Glutamatergic neuron (in vitro differentiated cells): ENCODE data around the gene MAGI1. TPM values are rescaled to one million over a fixed set of nuclear protein-coding genes. Genes with fewer than 3 reads are reported as not detected.

Source experiments
- DNase-seq: peaks from one replicate; pipeline ENCODE4 v3.0.0; 2022
- H3K27ac Mint-ChIP-seq: one replicate; pipeline ENCODE4 v1.8.0; 2020; ENCODE audit warnings: mild to moderate bottlenecking, mixed read lengths, inconsistent platforms; ENCODE audit not compliant: unreplicated experiment
- H3K27me3 Mint-ChIP-seq: one replicate; pipeline ENCODE4 v1.8.0; 2020; ENCODE audit warnings: mild to moderate bottlenecking, moderate library complexity, mixed read lengths, inconsistent platforms; ENCODE audit not compliant: unreplicated experiment
- H3K36me3 Mint-ChIP-seq: one replicate; pipeline ENCODE4 v1.8.0; 2020; ENCODE audit warnings: mild to moderate bottlenecking, mixed read lengths, inconsistent platforms; ENCODE audit not compliant: unreplicated experiment
- H3K4me1 Mint-ChIP-seq: one replicate; pipeline ENCODE4 v1.8.0; 2020; ENCODE audit warnings: mild to moderate bottlenecking, low read depth, mixed read lengths, inconsistent platforms; ENCODE audit not compliant: unreplicated experiment
- H3K4me3 Mint-ChIP-seq: one replicate; pipeline ENCODE4 v1.8.0; 2020; ENCODE audit warnings: mild to moderate bottlenecking, mixed read lengths, inconsistent platforms; ENCODE audit not compliant: unreplicated experiment
- H3K9me3 Mint-ChIP-seq: one replicate; pipeline ENCODE4 v1.8.0; 2020; ENCODE audit warnings: mild to moderate bottlenecking, moderate library complexity, mixed read lengths, inconsistent platforms; ENCODE audit not compliant: unreplicated experiment
- CTCF ChIP-seq: fragments of 200-600 bp; sonication (generic); IDR thresholded peaks from one replicate; pipeline ENCODE4 v1.5.0; 2021; ENCODE audit not compliant: partially characterized antibody, unreplicated experiment
- total RNA-seq: library from RNA; stranded (reverse); fragmentation: NEBNext Ultra II Directional; extraction: Animal tissue kit (Norgen Biotek cat#: 25700); gene quantifications from one replicate; pipeline ENCODE4 v1.2.1, GENCODE V29; 2021; ENCODE audit not compliant: unreplicated experiment

Gene MAGI1
- total RNA-seq, 1 donor from 2014 or later = 46.5 TPM

DNA sequence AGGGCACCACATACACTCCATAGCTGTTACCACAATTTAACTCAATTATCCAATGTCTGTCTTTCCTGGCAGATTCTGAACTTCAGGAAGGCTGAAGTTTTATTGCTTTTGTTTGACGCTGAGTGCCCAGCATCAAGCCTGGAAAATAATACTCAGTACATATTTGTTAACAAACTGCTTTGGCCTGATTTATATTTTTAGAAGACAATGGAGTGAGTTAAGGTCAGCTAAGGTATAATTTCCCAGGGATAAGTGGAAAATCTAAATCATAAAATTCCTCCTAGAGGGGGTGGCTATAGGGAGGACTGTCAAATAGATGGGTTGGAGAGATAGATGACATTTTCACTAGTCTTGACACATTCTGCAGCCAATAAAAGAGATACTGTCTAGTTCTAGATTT, 691.6 kb downstream of the MAGI1 start:
- DNase-seq = no peak
- no peak for TF ChIP-seq CTCF
- Mint-ChIP-seq H3K4me3 (no peak overlapping the region), H3K4me1 (no peaks in the 10 kb centered on the region), H3K36me3 (no peaks in the 10 kb centered on the region), H3K27ac (no peak overlapping the region), H3K27me3 (no peaks in the 10 kb centered on the region), H3K9me3 (no peaks in the 10 kb centered on the region)

DNA sequence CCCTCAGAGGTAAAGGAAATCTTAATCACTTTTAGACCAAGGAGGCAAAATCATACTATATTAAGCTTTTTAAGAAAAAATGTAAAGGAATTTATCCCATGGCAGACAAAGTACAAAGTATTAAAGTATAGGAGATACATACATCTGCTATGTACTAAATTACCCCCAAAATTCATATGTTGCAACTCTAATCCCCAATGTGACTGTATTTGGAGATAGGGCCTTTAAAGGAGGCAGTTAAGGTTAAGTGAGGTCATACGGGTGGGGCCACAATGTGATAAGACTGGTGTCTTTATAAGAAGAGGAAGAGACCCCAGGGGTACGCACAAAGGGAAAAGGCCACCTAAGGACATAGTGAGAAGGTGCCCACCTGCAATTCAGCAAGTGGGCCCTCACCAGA, 693.9 kb downstream of the MAGI1 start:
- peaks cover 3% of the 10 kb centered on the region for H3K9me3 Mint-ChIP-seq
- H3K27ac Mint-ChIP-seq = no peak overlapping the region
- DNase-seq = no peak
- H3K27me3 Mint-ChIP-seq = no peaks in the 10 kb centered on the region
- no peak for TF ChIP-seq CTCF
- H3K36me3 Mint-ChIP-seq = peaks cover 4% of the 10 kb centered on the region
- no peak overlapping the region for H3K4me3 Mint-ChIP-seq
- H3K4me1 Mint-ChIP-seq = no peaks in the 10 kb centered on the region

DNA sequence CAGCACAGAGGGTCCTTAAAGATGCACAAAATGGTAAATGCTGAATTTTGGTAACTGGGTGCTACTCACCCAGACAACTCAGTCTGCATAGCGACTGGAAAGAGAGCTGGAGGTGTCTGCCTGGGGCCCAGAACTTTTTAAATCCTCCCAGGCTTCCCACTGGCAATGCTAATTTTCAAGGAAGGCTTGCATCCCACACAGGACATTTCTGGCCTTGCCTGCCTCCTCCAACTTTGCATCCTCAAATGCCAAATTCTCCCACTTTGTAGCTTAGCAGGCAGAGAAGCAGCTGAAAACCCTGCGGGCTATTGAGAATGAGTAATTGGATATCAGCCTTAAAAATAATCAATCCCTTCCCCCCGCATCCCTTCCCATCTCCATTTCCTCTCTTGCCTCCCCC, 694.3 kb downstream of the MAGI1 start:
- Mint-ChIP-seq H3K27me3 (no peaks in the 10 kb centered on the region), H3K4me1 (no peaks in the 10 kb centered on the region), H3K27ac (no peak overlapping the region), H3K4me3 (no peak overlapping the region), H3K9me3 (peaks cover 3% of the 10 kb centered on the region), H3K36me3 (peaks cover 4% of the 10 kb centered on the region)
- no peak for TF ChIP-seq CTCF
- DNase-seq = no peak

GRCh38 chr3:65343736-65344135, 695.0 kb downstream of the MAGI1 start:
- no peaks in the 10 kb centered on the region for H3K4me1 Mint-ChIP-seq
- H3K27me3 Mint-ChIP-seq = no peaks in the 10 kb centered on the region
- peaks cover 4% of the 10 kb centered on the region for H3K36me3 Mint-ChIP-seq
- no peak for DNase-seq
- no peak for TF ChIP-seq CTCF
- H3K4me3 Mint-ChIP-seq = no peak overlapping the region
- H3K9me3 Mint-ChIP-seq = peaks cover 3% of the 10 kb centered on the region
- H3K27ac Mint-ChIP-seq = no peak overlapping the region

DNA sequence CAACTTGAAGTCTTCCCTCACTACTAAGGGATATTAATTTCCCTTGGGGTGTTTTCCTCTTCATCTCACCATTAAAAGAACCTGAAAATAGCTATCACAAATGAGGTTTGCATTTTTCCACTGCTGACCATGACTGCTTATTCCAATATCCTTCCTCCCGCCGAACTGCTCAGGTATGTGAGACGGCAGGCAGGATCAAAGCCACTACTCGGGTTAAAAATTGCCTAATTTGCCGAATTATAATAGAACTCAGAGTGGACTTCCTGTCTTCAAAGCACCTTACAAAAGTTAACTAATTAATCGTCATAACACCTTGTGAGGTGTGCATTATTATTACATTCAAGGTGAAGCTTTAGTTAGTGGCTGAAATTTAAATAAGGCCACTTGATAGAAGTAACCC, 695.7 kb downstream of the MAGI1 start:
- Mint-ChIP-seq H3K4me3 (no peak overlapping the region), H3K4me1 (no peaks in the 10 kb centered on the region), H3K36me3 (peaks cover 4% of the 10 kb centered on the region), H3K9me3 (peaks cover 3% of the 10 kb centered on the region), H3K27me3 (no peaks in the 10 kb centered on the region), H3K27ac (no peak overlapping the region)
- no peak for DNase-seq
- no peak for TF ChIP-seq CTCF
